HG02763 (cell line): Measurements from ENCODE around the gene TBC1D2B.

Experiments
- ATAC-seq: cut with Tn5 transposase; IDR thresholded peaks from one replicate; pipeline ENCODE4 v1.9.1; 2021; ENCODE audit warnings: mild to moderate bottlenecking, moderate library complexity; ENCODE audit not compliant: unreplicated experiment

The TBC1D2B gene

GRCh38 chr15:78098131-78098755 is 20.7 kb upstream of the TBC1D2B start:
- ATAC-seq = no peak

- ATAC-seq = no peak
Measured at GRCh38 chr15:78097667-78098066, 20.2 kb upstream of the TBC1D2B start.

GRCh38 chr15:78093242-78094020 is 15.9 kb upstream of the TBC1D2B start:
- no peak for ATAC-seq

GRCh38 chr15:78092261-78093041 is 14.9 kb upstream of the TBC1D2B start, which contains the start of gene SH2D7:
SH2D7 (plus strand) TSS chr15:78092561; CDS start chr15:78092585, 24 bp downstream.
- no peak for ATAC-seq

- no peak for ATAC-seq
Measured at GRCh38 chr15:78090422-78091063, 13.0 kb upstream of the TBC1D2B start.

- no peak for ATAC-seq
Measured at GRCh38 chr15:78088773-78089080, 11.2 kb upstream of the TBC1D2B start.

GRCh38 chr15:78087951-78088772 is 10.7 kb upstream of the TBC1D2B start:
- ATAC-seq = peak; percentile 51

GRCh38 chr15:78085928-78086327 is 8.4 kb upstream of the TBC1D2B start:
- ATAC-seq = no peak

GRCh38 chr15:78084449-78084750 is 6.9 kb upstream of the TBC1D2B start:
- no peak for ATAC-seq

- peak; percentile 43 for ATAC-seq
Measured at GRCh38 chr15:78083687-78084448, 6.4 kb upstream of the TBC1D2B start.

- ATAC-seq = no peak
Measured at GRCh38 chr15:78083186-78083585, 5.7 kb upstream of the TBC1D2B start.

- ATAC-seq = no peak
Measured at GRCh38 chr15:78082743-78083110, 5.2 kb upstream of the TBC1D2B start.

GRCh38 chr15:78082106-78082742 is 4.7 kb upstream of the TBC1D2B start:
- ATAC-seq = no peak

GRCh38 chr15:78080088-78080460 is 2.6 kb upstream of the TBC1D2B start:
- ATAC-seq = no peak

- no peak for ATAC-seq
Measured at GRCh38 chr15:78079298-78080087, 2.0 kb upstream of the TBC1D2B start.

GRCh38 chr15:78077871-78078210 is 330 bp upstream of the TBC1D2B start:
- no peak for ATAC-seq

- ATAC-seq = no peak
Measured at GRCh38 chr15:78076231-78077052, 1.1 kb downstream of the TBC1D2B start.
